Adipocyte (in vitro differentiated cells): ENCODE measurements around the gene ENO4.

ENCODE experiments used
- DNase-seq: peaks from one replicate; pipeline ENCODE4 v3.0.0-alpha.2; 2015; ENCODE audit warnings: low read depth
- H3K27me3 ChIP-seq: replicated peaks from 2 replicates; pipeline ENCODE4 v1.7.0; 2013; ENCODE audit warnings: mild to moderate bottlenecking, low read length, moderate library complexity; ENCODE audit not compliant: control insufficient read depth, insufficient read depth
- H3K36me3 ChIP-seq: 2 replicates; pipeline ENCODE4 v1.7.0; 2013; ENCODE audit warnings: low read length, mild to moderate bottlenecking, moderate library complexity; ENCODE audit not compliant: control insufficient read depth, insufficient read depth, severe bottlenecking
- H3K4me1 ChIP-seq: 2 replicates; pipeline ENCODE4 v1.7.0; 2013; ENCODE audit warnings: mild to moderate bottlenecking, low read length, moderate library complexity; ENCODE audit not compliant: control insufficient read depth, insufficient read depth
- H3K4me3 ChIP-seq: 2 replicates; pipeline ENCODE4 v1.7.0; 2013; ENCODE audit warnings: mild to moderate bottlenecking, low read length, moderate library complexity
- H3K9ac ChIP-seq: 2 replicates; pipeline ENCODE4 v1.7.0; 2013; ENCODE audit warnings: mild to moderate bottlenecking, low read length, moderate library complexity
- H3K9me3 ChIP-seq: 2 replicates; pipeline ENCODE4 v1.7.0; 2013; ENCODE audit warnings: mild to moderate bottlenecking, low read length, moderate library complexity; ENCODE audit not compliant: control insufficient read depth

The ENO4 gene

DNA sequence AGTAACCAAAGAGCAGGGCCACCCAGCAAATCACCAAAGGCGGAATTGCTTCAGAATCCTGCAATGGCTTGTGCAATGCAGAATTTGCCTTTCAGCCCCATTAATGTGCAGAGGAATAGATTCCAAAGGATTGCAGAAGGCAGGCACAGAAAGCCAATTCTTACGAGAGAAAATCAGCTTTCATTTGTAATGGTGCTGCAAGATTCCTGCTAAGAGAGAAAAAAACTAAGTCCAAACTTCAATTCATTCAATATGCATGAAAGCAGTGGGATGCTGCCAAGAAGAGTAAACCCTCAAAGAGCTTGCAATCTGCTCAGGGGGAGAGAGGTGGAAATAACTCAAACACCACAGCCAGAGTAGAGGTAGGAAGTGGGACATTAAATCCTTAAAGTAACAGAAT is 70.4 kb downstream of the ENO4 start:
- no peaks in the 10 kb centered on the region for H3K27me3 ChIP-seq
- DNase-seq, result no peak
- H3K9me3 ChIP-seq, result no peaks in the 10 kb centered on the region
- no peaks in the 10 kb centered on the region for H3K36me3 ChIP-seq
- H3K4me3 ChIP-seq, result no peak overlapping the region
- no peak overlapping the region for H3K9ac ChIP-seq
- H3K4me1 ChIP-seq, result no peaks in the 10 kb centered on the region

DNA sequence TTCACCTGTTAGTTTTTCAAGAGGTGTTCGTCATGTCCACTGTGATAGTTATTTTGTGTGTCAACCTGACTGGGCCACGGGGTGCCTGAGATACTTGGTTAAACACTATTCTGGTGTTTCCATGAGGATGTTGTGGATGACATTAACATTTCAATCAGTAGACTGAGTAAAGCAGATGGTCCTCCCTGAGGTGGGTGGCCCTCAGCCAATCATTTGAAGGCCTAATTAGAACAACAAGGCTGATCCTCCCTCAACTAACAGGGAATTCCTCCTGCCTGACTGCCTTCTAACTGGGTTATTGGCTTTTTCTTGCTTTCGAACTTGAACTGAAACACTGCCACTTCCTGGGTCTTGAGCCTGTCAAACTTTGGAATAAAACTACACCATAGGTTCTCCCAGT is 75.8 kb downstream of the ENO4 start:
- H3K4me3 ChIP-seq, result no peak overlapping the region
- no peaks in the 10 kb centered on the region for H3K27me3 ChIP-seq
- DNase-seq, result no peak
- H3K4me1 ChIP-seq, result no peaks in the 10 kb centered on the region
- H3K36me3 ChIP-seq, result no peaks in the 10 kb centered on the region
- H3K9me3 ChIP-seq, result no peaks in the 10 kb centered on the region
- no peak overlapping the region for H3K9ac ChIP-seq

DNA sequence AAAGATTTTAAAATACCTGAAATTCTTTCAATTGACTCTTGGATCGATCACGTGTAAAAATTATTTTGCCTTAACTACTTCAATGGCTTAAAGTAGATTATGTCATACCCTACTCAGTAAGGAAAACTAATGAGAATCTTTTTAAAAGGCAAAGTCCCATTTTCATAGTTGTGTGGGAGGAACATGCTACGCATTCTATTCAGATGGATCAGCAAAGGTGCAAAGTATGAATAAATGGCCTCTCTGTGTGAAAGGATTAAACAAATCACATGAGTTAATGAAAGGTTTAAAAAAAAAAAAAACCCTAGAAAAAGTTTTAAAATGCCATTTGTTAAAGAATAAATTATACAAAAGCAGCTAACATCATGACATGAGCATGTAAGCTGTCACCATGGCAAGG is 77.1 kb downstream of the ENO4 start:
- H3K4me3 ChIP-seq, result no peak overlapping the region
- H3K36me3 ChIP-seq, result no peaks in the 10 kb centered on the region
- no peak for DNase-seq

DNA sequence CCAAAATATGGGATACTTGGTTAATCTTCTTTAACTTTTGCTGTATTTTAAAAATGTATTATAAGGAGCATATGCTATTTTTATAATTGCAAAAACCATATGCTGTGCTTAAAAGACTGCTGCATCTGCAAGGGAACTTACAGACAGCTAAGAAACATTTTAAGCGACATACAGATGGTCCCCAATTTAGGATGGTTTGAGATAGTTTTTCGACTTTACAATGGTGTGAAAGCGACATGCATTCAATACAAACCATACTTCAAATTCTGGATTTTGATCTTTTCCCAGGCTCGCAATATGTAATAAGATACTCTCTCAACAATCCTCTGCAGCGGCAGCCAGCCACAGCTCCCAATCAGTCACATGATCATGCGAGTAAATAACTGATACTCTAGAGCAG is 82.5 kb downstream of the ENO4 start:
- H3K27me3 ChIP-seq, result no peaks in the 10 kb centered on the region
- no peak for DNase-seq
- no peaks in the 10 kb centered on the region for H3K9me3 ChIP-seq
- H3K9ac ChIP-seq, result no peak overlapping the region
- H3K4me3 ChIP-seq, result no peak overlapping the region
- no peaks in the 10 kb centered on the region for H3K4me1 ChIP-seq
- no peaks in the 10 kb centered on the region for H3K36me3 ChIP-seq

More for the DNA sequence above, 77.1 kb downstream of the ENO4 start:
- no peaks in the 10 kb centered on the region for H3K27me3 ChIP-seq
- no peak overlapping the region for H3K9ac ChIP-seq
- H3K9me3 ChIP-seq, result no peaks in the 10 kb centered on the region
- no peaks in the 10 kb centered on the region for H3K4me1 ChIP-seq
